ENCODE data around the gene MRPL24.
"Not testable (repeated sequence)": the region's sequence is repeated elsewhere in the genome, so short reads cannot be mapped to it uniquely, and the experiment has no call there.

MRPL24 gene

GRCh38 chr1:156740741-156741480, at the start of gene MRPL24:
Gene MRPL24 (minus strand): TSS chr1:156741088. CDS start chr1:156738704, 2,384 bp downstream.
- peak; percentile 96 for DNase-seq

GRCh38 chr1:156789621-156790318, 48.9 kb upstream of the MRPL24 start:
- no peak for DNase-seq

GRCh38 chr1:156788136-156788535, 47.2 kb upstream of the MRPL24 start:
- DNase-seq, result no peak

- no peak for DNase-seq
These were observed 45.8 kb upstream of the MRPL24 start for GRCh38 chr1:156786640-156787039.

GRCh38 chr1:156785458-156785857, 44.6 kb upstream of the MRPL24 start:
- DNase-seq, result no peak

GRCh38 chr1:156781585-156782186, 40.8 kb upstream of the MRPL24 start:
- DNase-seq, result no peak

GRCh38 chr1:156777573-156777972, 36.7 kb upstream of the MRPL24 start:
- no peak for DNase-seq

- DNase-seq, result no peak
These were observed 36.1 kb upstream of the MRPL24 start for GRCh38 chr1:156776942-156777341.

GRCh38 chr1:156775799-156776198, 34.9 kb upstream of the MRPL24 start:
- DNase-seq, result no peak

- DNase-seq, result no peak
These were observed 32.7 kb upstream of the MRPL24 start for GRCh38 chr1:156773607-156774006.

- DNase-seq, result no peak
These were observed 32.0 kb upstream of the MRPL24 start for GRCh38 chr1:156772728-156773497.

- no peak for DNase-seq
These were observed 31.3 kb upstream of the MRPL24 start for GRCh38 chr1:156772222-156772621.

GRCh38 chr1:156768610-156769295, 27.9 kb upstream of the MRPL24 start:
- no peak for DNase-seq

GRCh38 chr1:156767879-156768604, 27.2 kb upstream of the MRPL24 start:
- peak; percentile 52 for DNase-seq

- peak; percentile 96 for DNase-seq
These were observed 26.4 kb upstream of the MRPL24 start, which contains the start of gene PRCC for GRCh38 chr1:156767101-156767878. Gene PRCC (plus strand): TSS chr1:156767535. CDS start chr1:156767772, 237 bp downstream.

GRCh38 chr1:156766298-156767100, 25.6 kb upstream of the MRPL24 start:
- DNase-seq, result no peak

- no peak for DNase-seq
These were observed 24.8 kb upstream of the MRPL24 start for GRCh38 chr1:156765666-156766065.

GRCh38 chr1:156765136-156765535, 24.2 kb upstream of the MRPL24 start:
- not testable (repeated sequence) for DNase-seq

GRCh38 chr1:156760796-156761104, 19.9 kb upstream of the MRPL24 start:
- no peak for DNase-seq
